ENCODE data around the gene NAT14. TPM values are rescaled to one million over a fixed set of nuclear protein-coding genes. Genes with fewer than 3 reads are reported as not detected.

NAT14 gene
- total and polyA plus RNA-seq, 2 of the 8 experiments (the other 6 are each of a cell fraction or from before 2014, with no cell fraction given) = 47.1 to 71.2 TPM

DNA sequence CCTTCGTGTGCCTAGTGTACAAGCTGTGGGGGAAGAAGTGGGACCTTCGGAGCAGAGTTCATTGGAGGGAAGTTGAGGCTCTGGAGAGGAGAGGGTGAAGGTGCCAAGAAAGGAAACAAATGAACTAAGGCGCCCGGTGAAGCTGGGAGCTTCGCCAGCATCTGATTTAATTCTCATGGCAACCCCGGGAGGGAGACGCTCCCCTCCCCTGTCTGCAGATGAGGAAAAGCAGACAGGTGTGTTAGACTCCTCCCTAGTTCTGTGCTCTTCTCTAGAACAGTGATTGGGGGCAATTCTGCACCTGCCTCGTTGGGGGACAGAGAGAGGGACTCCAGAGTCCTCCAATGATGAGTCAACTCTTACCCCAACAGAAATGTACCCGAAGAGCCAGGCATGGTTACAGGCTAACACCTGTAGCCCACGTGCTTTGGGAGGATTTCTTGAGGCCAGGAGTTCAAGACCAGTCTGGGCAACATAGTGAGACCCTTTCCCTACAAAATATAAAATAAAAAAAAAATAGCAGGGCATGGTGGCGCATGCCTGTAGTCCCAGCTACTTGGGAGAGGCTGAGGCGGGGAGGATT, 7.5 kb downstream of the NAT14 start:
- Histone ChIP-seq H3K9ac (replicated peaks in 1 of 4; ENCODE audit: extremely low read depth in 1 of 4, low read depth in 3 of 4, low read length in 3 of 4) (no peak overlapping the region), H3K36me3 (ENCODE audit: control insufficient read depth in 2 of 4, insufficient read depth in 4 of 4, low read length in 3 of 4) (no peaks in the 10 kb centered on the region), H2BK15ac (ENCODE audit: low read length) (no peak overlapping the region), H4K20me1 (replicated peaks in 1 of 2; ENCODE audit: control insufficient read depth in 1 of 2, insufficient read depth in 2 of 2, low read length in 2 of 2) (no peaks in the 10 kb centered on the region), H3K4me1 (replicated peaks in 1 of 4; ENCODE audit: control insufficient read depth in 3 of 4, insufficient read depth in 4 of 4, low read length in 3 of 4) (peaks cover 0 to 28% (median 18%) of the 10 kb centered on the region in 4 experiments; a peak in 6 of 7 replicates), H2AFZ (ENCODE audit: low read length) (no peak overlapping the region), H3K4ac (replicated peaks; ENCODE audit: insufficient read length, low read depth, low read length) (no peak overlapping the region), H2BK20ac (ENCODE audit: low read length) (no peak overlapping the region), H3K23ac (ENCODE audit: insufficient read length) (no peak overlapping the region), H3K79me1 (ENCODE audit: low read depth, low read length) (no peaks in the 10 kb centered on the region), H2BK5ac (ENCODE audit: low read depth, low read length) (no peak overlapping the region), H3K4me2 (ENCODE audit: insufficient read depth in 1 of 2, low read depth in 2 of 2, low read length in 2 of 2) (no peak overlapping the region), H3K4me3 (ENCODE audit: extremely low read depth in 1 of 4, insufficient read depth in 2 of 4, low read depth in 3 of 4, low read length in 4 of 4) (no peak overlapping the region), H4K8ac (ENCODE audit: extremely low read depth, insufficient read depth, low read length) (no peak overlapping the region), H2BK12ac (ENCODE audit: low read depth, low read length) (no peak overlapping the region), H4K91ac (replicated peaks; ENCODE audit: insufficient read length, low read length) (no peak overlapping the region), H3K14ac (ENCODE audit: insufficient read length) (no peak overlapping the region), H3K9me3 (ENCODE audit: insufficient read depth in 2 of 2, low read depth in 1 of 2, low read length in 1 of 2) (no peaks in the 10 kb centered on the region), H3K56ac (replicated peaks; ENCODE audit: insufficient read length, low read depth, low read length) (no peak overlapping the region), H3K18ac (ENCODE audit: extremely low read depth, low read length) (no peak overlapping the region), H2AK5ac (ENCODE audit: low read depth, low read length) (no peak overlapping the region), H3K27ac (ENCODE audit: low read depth, low read length) (no peak overlapping the region), H2BK120ac (replicated peaks; ENCODE audit: low read depth, low read length) (no peak overlapping the region), H3K23me2 (ENCODE audit: low read depth, low read length) (peaks cover 3% of the 10 kb centered on the region), H3K79me2 (ENCODE audit: control insufficient read depth in 1 of 2, insufficient read depth in 2 of 2, low read length in 2 of 2) (no peaks in the 10 kb centered on the region), H4K5ac (ENCODE audit: insufficient read length, low read depth, low read length) (no peak overlapping the region), H3K27me3 (replicated peaks in 1 of 4; ENCODE audit: control insufficient read depth in 3 of 4, extremely low read depth in 1 of 4, insufficient read depth in 3 of 4, low read length in 3 of 4) (no peaks in the 10 kb centered on the region; a peak in 2 of 7 replicates)
- ChIA-PET POLR2A (ENCODE audit: partially characterized antibody) (interaction anchor here (3.9 to 7.5 kb wide), 2 partner anchors 9 to 16 kb away, joined by 27 to 57 read pairs; partner anchors contain the start of genes NAT14 and ZNF628), CTCF (ENCODE audit: partially characterized antibody) (interaction anchor here (0.6 to 3.0 kb wide), 9 partner anchors 12 to 296 kb away, joined by 3 to 17 read pairs (median 3); no protein-coding TSS in a partner anchor)
- 84% methylated on average over 11 of the region's 12 CpGs; no CpG with 5 or more reads in 1 of the 2 experiments for WGBS, 2 experiments (ENCODE audit: extremely low coverage in 1 of 2, insufficient coverage in 1 of 2, insufficient read length in 1 of 2, insufficient replicate concordance in 2 of 2, low coverage in 1 of 2, low lambda C conversion rate in 2 of 2, missing lambda C conversion rate in 1 of 2)
- DNase-seq (ENCODE audit: low read depth in 1 of 2, low spot score in 2 of 2) = no peak
- no peak for FAIRE-seq
- TF ChIP-seq TAF1 (IDR thresholded peaks at IDR 0.05; ENCODE audit: low read depth, low read length) (no peak), RXRA (IDR thresholded peaks at IDR 0.05; ENCODE audit: insufficient read depth, low read depth, low read length) (no peak), SIX5 (IDR thresholded peaks at IDR 0.05; ENCODE audit: low read depth, low read length) (no peak), TBP (IDR thresholded peaks at IDR 0.05; ENCODE audit: low read depth, low read length) (no peak), KDM4A (IDR thresholded peaks at IDR 0.05; ENCODE audit: low read depth, low read length, severe bottlenecking) (no peak), EZH2 (IDR thresholded peaks at IDR 0.05; ENCODE audit: low read depth, low read length, severe bottlenecking) (no peak), ASH2L (IDR thresholded peaks at IDR 0.05; ENCODE audit: low read length) (no peak), RNF2 (IDR thresholded peaks at IDR 0.05; ENCODE audit: borderline replicate concordance, low read depth, low read length, missing control alignments, poor library complexity, severe bottlenecking) (no peak), GABPA (IDR thresholded peaks at IDR 0.05; ENCODE audit: borderline replicate concordance, insufficient read depth, low read length) (no peak), CREB1 (IDR thresholded peaks at IDR 0.05) (no peak), POU5F1 (IDR thresholded peaks at IDR 0.05; ENCODE audit: low read depth, low read length) (no peak), KDM5A (IDR thresholded peaks at IDR 0.05; ENCODE audit: low read length) (no peak)
